Lung (tissue), 12 donors: ENCODE measurements around the gene ZSWIM1. TPM values are rescaled to one million over a fixed set of nuclear protein-coding genes. Genes with fewer than 3 reads are reported as not detected.
A peak's percentile ranks its signal among the peaks of the same experiment; 100 is the strongest.

Experiments
- ATAC-seq: fragments of 200-7000 bp; cut with Tn5 transposase; one replicate; pipeline ENCODE4 v1.9.1; 2020; ENCODE audit warnings: moderate number of reproducible peaks; ENCODE audit not compliant: insufficient read depth, low FRiP score
- DNase-seq, 3 donors: peaks; one replicate each; pipeline ENCODE4 v3.0.0-alpha.2; 2013 to 2017
- H3K27ac ChIP-seq, 2 donors: one replicate each; pipeline ENCODE4 v1.5.1; 2013; ENCODE audit warnings: mild to moderate bottlenecking in 2 of 2, moderate library complexity in 2 of 2, control low read depth in 1 of 2, inconsistent platforms in 1 of 2, low read depth in 1 of 2, low read length in 1 of 2
- H3K27me3 ChIP-seq, 3 donors: one replicate each; pipeline ENCODE4 v1.5.1; 2013; ENCODE audit warnings: low read length in 2 of 3; ENCODE audit not compliant: control insufficient read depth in 3 of 3, insufficient read depth in 3 of 3
- H3K36me3 ChIP-seq, 4 donors: one replicate each; pipeline ENCODE4 v1.5.1; 2013; ENCODE audit warnings: low read length in 4 of 4, mild to moderate bottlenecking in 1 of 4, moderate library complexity in 1 of 4; ENCODE audit not compliant: control insufficient read depth in 4 of 4, insufficient read depth in 4 of 4
- H3K4me1 ChIP-seq, 5 donors: one replicate each; pipeline ENCODE4 v1.5.1; 2013; ENCODE audit warnings: low read length in 5 of 5, mild to moderate bottlenecking in 2 of 5, moderate library complexity in 1 of 5; ENCODE audit not compliant: control insufficient read depth in 5 of 5, insufficient read depth in 5 of 5
- H3K4me3 ChIP-seq: one replicate; pipeline ENCODE4 v1.5.1; 2013; ENCODE audit warnings: mild to moderate bottlenecking, control low read depth, moderate library complexity
- H3K9ac ChIP-seq, 2 donors: one replicate each; pipeline ENCODE4 v1.5.1; 2013; ENCODE audit warnings: low read length in 2 of 2, control low read depth in 1 of 2; ENCODE audit not compliant: insufficient read depth in 1 of 2
- H3K9me3 ChIP-seq, 4 donors: one replicate each; pipeline ENCODE4 v1.5.1; 2013; ENCODE audit warnings: low read length in 3 of 4, mild to moderate bottlenecking in 1 of 4, moderate library complexity in 1 of 4; ENCODE audit not compliant: control insufficient read depth in 4 of 4, insufficient read depth in 3 of 4
- CTCF ChIP-seq: IDR thresholded peaks from 2 replicates; pipeline ENCODE4 v1.5.1; 2012; ENCODE audit warnings: mild to moderate bottlenecking; ENCODE audit errors: control extremely low read depth, extremely low read depth
- WGBS, 2 donors: extraction: QIAGEN DNeasy Blood & Tissue Kit; methylation state at CpG; one replicate each; pipeline ENCODE4 v1.1.7; 2013; 5-methylcytosine and 5-hydroxymethylcytosine counted together
- polyA plus RNA-seq, 2 donors: library from polyadenylated mRNA; stranded (reverse); fragments of 200-250 nt; gene quantifications; one replicate each; pipeline ENCODE4 v1.2.1, GENCODE V29; 2013
- total RNA-seq, 2 donors: library from RNA; depleted of rRNA in 1 of 2; stranded (reverse); fragments of >200 nt in 1 of 2; gene quantifications; one replicate each; pipeline ENCODE4 v1.2.1, GENCODE V29; 2014 to 2021
- donor health status: control.
- donor health status: control.
- donor health status: Bipolar disorder and iron deficiency.
- donor health status: healthy.
- donor health status: DM: yes; HTN: yes; CAD: no.

Gene ZSWIM1
- total and polyA plus RNA-seq, 4 donors: 3.7 to 11.1 (median 5.2) TPM

GRCh38 chr20:45888681-45889080 is 7.7 kb downstream of the ZSWIM1 start:
- Histone ChIP-seq H3K4me3 (no peak overlapping the region), H3K9ac (no peak overlapping the region), H3K36me3 (peaks cover 5 to 28% (median 14%) of the 10 kb centered on the region in 4 donors), H3K4me1 (peaks cover 0 to 14% (median 10%) of the 10 kb centered on the region in 5 donors), H3K9me3 (no peaks in the 10 kb centered on the region), H3K27ac (no peak overlapping the region), H3K27me3 (no peaks in the 10 kb centered on the region)
- WGBS, 2 donors: 84 to 91% methylated on average over 3 of the region's 3 CpGs
- no peak for TF ChIP-seq CTCF
- DNase-seq: no peak
- ATAC-seq: no peak

DNA sequence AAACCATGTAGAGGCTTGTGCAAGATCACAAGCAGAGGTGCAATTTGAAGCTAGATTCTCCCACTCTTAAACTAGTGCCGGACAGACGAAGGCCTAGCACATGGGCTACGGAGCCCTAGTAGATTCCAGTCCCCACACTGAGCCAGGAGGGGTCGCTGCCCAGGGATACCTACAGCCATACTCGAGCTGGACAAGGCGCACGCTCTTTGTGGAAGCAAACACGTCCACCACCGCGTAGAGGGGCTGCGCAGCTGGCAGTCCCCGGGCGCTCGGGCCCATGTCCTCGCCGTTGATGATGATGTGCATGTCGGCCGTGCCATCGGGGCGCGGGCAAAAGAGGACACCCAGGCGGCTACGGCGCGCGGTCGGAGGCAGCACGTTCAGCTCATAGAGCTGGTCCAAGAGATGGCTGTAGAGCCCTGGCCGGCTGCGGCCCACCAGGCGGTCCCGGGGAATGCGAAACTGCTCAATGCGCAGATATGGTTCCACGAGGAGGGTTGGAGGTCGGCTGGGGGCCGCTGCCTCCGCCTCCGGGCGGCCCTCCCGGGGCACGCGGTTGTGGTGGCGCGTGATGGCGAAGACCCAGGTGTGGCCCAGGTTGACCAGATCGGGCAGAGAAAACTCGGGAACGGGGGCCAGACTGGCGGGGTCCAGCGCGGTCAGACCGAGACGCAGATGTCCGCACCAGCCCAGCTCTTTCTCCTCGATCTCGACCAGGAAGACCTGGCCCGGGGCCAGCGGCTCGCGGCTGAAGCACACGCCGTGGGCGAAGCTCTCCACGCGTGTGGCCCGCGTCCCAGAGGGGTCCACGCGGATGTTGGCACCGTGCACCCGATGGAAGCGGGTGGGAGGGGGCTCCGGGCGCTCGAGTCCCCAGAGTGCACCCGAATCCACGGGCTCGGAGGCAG is 9.3 kb downstream of the ZSWIM1 start:
- peak; percentile 48 for ATAC-seq
- Histone ChIP-seq H3K36me3 (peaks cover 0 to 40% (median 16%) of the 10 kb centered on the region in 4 donors), H3K27ac (peak overlapping the region; percentile 75 to 94), H3K9me3 (no peaks in the 10 kb centered on the region), H3K4me3 (peak overlapping the region; percentile 93), H3K4me1 (peaks cover 0 to 14% (median 10%) of the 10 kb centered on the region in 5 donors), H3K27me3 (no peaks in the 10 kb centered on the region), H3K9ac (peak overlapping the region in 1 of 2 donors; percentile 46)
- WGBS, 2 donors: 1 to 2% methylated on average over 76 to 79 of the region's 79 CpGs
- peak; percentile 89 to 92 (median 91) for DNase-seq
- peak; percentile 41 for TF ChIP-seq CTCF

DNA sequence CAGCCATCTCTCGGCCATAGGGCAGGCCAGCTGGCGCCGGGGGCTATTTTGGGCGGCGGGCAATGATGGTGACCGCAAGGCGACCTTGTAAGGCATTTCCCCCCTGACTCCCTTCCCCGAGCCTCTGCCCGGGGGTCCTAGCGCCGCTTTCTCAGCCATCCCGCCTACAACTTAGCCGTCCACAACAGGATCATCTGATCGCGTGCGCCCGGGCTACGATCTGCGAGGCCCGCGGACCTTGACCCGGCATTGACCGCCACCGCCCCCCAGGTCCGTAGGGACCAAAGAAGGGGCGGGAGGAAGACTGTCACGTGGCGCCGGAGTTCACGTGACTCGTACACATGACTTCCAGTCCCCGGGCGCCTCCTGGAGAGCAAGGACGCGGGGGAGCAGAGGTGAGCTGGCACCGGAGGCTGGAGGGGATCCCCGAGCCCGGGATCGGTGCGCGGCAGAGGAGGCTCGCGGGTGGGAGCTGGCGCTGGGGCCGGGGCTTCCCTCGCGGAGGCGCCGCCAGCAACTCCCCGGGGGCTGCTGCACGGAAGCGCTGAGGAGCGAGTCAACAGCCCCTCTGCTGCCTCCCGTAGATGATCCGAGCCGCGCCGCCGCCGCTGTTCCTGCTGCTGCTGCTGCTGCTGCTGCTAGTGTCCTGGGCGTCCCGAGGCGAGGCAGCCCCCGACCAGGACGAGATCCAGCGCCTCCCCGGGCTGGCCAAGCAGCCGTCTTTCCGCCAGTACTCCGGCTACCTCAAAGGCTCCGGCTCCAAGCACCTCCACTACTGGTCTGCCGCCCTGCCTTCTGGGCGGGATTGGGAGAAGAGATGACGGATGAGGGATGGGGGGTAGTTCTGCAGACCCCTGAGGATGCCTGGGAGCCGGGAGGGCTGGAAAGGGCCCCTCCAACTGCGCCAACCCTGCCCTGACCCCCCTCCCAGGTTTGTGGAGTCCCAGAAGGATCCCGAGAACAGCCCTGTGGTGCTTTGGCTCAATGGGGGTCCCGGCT is 10.3 kb downstream of the ZSWIM1 start, which contains the start of the genes CTSA and NEURL2:
TSS of gene CTSA (plus strand) at position 351 of the 999 bp plus-strand sequence. CDS start at position 585, 234 bp downstream.
TSS of gene NEURL2 (minus strand) at position 224 of the 999 bp plus-strand sequence. CDS start at position 7, 217 bp downstream.
- Histone ChIP-seq H3K9ac (peak within 1 kb of the TSS in 1 of 2 donors; percentile 46), H3K27me3 (no peaks in the 10 kb centered on the region), H3K4me3 (peak within 1 kb of the TSS; percentile 93), H3K36me3 (peaks cover 0 to 41% (median 17%) of the 10 kb centered on the region in 4 donors), H3K9me3 (no peaks in the 10 kb centered on the region), H3K27ac (peak within 1 kb of the TSS; percentile 75 to 94), H3K4me1 (peaks cover 0 to 14% (median 10%) of the 10 kb centered on the region in 5 donors)
- no peak for TF ChIP-seq CTCF
- DNase-seq (peak; percentile 91 to 95 (median 92)), ATAC-seq (peak; percentile 78)
- 1% methylated on average over 57 to 78 of the region's 78 CpGs for WGBS, 2 donors
